Fibroblast of skin of left biceps (primary cell): Measurements from ENCODE around the gene CPNE4.
A peak's percentile ranks its signal among the peaks of the same experiment; 100 is the strongest.

Experiments used
- DNase-seq, 2 experiments: peaks; one replicate each; pipeline ENCODE4 v3.0.0-alpha.2; 2013; ENCODE audit warnings: low read depth in 2 of 2

The CPNE4 gene

DNA sequence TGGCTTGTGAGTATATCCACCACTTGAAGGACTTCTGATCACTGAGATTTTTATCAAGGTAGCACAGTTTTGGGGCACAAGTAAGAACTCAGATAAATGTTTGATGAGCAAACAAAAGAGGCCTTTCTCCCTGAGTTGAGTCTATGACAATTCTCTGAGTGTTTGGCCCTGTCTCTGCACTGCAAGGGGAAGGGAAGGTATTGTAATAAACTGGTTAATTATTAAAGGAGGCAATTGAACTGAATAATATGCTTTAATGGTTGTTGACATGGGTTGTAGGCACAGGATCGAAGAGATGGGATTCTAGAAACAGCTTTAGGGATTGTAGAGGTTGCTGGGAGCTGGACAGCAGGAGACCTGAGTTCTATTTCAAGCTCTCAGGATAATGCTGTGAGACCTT lies 437.0 kb downstream of the CPNE4 start:
- no peak for DNase-seq

DNA sequence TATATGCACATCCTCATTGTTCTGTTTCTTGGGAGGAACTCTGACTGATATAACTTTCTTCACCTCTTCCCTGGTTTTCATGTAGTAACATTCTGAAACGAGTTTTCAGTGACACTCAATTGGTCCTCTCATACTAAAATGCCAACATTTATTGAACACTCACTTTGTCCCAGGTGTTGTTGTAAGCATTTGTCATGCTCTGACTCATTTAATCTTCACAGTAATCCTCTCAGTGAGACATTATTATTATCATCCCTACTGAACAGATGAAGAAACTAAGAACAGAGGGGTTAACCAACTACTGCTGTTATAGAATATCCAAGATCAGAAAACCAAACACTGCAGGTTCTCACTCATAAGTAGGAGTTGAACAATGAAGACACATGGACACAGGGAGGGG lies 437.9 kb downstream of the CPNE4 start:
- no peak for DNase-seq

DNA sequence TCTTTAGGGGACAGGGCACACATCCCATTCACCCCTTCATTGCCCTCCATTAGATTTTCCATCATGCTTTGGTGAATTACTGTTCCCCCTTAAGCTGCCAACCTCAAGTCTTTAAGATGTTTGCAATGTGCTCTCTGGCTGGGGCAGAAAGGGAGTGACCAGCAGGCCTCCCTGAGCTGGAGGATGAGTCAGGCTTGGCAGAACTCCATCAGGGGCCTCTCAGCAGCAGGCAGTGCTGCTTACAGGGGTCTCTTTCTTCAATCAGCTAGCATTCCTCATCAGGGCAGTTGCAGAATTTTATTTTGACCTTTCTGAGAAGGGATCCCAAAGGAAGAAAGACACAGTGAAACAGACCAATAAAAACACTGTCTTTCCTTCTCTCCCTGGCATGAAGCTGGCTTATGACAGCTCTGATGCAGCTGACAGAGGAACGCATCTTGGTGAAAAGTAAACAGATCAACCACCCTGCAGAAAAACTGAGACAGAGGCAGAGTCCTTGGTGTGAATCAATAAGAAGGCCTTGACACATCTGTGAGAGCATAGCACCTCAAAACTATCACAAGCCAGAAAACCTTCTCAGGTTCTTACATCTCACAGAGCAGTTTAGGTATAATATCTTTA lies 443.3 kb downstream of the CPNE4 start:
- DNase-seq, result peak; percentile 13 to 25

DNA sequence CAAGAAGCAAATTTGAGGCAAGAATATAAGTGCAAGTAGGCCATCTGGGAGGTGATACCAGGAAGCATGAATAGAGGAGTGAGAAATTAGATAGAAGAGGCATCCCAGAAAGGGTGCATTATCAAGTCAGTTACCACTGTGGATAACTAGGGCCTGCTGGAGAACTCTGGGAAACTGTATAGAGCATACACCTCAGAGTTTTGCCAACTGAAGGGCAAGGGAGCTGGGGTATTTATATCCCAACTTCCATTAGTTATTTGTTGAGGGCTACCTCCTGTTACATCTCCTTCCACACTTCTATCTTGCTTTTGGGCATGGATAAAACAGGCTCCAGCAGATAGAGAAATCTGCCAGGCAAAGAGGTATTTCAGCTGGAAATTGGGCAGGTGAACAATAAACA lies 448.5 kb downstream of the CPNE4 start:
- no peak for DNase-seq

DNA sequence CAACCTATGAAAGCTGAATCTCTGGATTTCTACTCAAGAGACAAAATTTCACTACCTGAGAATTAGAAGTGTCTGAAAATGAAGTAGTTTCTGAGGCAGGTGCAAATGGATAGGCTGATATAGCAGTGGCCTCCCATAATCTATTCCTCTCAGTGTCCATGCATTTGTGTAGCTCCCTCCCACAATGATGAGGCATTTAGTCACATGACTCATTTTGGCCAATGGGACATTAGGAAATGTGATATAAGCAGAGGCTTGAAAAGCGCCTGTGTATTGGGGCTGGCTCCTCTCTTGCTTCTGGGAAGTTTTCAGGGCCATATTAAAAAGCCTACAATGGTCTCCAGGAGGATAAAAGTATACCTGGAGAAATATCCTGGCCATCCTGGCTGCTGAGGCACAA lies 452.4 kb downstream of the CPNE4 start:
- no peak for DNase-seq

DNA sequence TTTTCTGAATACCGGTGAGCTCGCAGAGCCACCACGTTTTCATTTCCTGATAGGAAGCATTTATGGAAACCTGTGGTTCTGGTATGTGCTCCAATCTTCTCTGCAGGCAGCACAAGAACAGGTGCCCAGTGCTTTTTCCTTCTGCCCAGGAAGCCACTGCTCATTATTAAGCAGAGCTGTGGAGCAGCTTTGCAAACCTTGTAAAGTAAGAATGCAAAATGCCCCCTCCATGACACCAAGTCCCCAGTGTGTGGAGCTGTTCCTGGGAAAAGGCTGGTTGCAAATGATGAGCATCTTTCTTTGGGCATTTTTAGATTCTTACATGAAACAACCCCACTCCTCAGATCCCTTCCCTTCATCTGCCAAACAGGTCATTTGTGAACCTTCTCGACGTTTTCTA lies 466.4 kb downstream of the CPNE4 start:
- DNase-seq, result no peak

DNA sequence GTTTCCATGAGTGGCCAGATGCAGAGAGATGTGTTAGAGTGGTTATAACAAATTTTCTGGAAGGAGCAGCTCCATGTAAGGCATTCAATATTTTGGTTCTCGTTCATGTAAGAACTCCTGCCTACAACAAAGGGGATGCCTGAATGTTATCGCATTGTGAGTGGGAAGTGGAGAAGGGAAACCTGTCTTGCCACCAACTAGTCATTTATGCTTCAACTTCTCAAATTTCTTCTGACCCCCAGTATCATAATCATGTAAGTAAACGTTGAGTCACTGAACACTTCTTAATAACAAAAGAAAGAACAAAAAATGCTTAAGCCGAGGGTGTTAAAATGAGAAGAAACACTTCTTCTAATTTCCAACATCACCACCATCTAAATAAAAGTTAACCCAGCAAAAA lies 470.0 kb downstream of the CPNE4 start:
- DNase-seq, result no peak

DNA sequence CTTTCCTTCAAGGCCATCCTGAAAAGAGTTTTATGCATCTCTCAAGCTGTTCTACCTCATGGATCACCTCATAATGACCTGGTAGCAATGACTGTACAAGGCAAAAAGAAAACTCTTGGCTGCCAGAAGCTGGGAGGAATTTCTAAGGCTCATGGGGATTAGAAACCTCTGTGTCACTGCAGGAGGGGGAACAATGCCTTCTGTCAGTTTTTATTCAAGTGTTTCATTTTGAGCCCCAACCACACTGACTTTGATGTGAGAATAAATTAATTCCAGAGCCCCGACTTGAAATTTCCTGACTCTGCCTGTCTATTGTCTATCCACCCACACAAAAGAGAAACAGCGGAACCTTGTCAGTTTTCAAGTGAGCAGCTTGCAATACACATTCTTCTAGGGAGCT lies 473.3 kb downstream of the CPNE4 start:
- DNase-seq, result peak; percentile 15 to 21

DNA sequence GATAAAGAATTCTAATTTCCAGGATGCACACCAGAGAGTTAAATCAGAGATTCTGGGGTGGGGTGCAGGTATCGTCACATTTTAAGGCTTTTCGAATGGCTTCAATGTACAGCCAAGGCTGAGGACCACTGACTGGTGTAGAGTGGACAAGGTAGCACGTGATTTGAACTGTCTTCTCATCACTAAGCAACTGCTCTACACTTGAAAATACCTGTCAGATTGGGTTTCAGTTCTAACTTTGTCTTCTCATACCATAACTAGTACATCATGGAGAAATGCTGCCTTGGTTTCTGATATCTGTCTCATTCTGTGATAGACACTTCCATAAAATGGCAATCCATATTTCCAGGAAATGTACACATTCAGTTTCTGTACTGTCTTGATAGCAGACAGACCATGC lies 474.0 kb downstream of the CPNE4 start:
- DNase-seq, result no peak

DNA sequence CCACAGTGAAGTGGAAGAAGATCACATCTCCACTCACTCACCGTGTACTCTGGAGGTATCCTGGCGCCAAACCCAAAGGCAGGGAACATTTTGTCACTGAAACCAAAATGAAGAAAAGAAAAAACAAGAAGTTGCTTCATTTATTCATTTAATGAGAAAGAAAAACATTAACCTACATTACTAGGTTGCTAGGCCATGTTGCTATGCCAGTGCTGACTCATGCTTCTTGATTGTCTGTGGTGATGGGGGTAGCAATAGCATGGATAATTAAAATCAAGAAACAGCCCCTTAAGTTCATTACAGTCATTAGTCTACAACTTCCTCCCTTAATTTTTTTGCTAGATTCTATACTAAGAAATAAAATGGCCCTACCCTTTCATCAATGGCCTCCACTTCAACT lies 479.4 kb downstream of the CPNE4 start:
- DNase-seq, result no peak

DNA sequence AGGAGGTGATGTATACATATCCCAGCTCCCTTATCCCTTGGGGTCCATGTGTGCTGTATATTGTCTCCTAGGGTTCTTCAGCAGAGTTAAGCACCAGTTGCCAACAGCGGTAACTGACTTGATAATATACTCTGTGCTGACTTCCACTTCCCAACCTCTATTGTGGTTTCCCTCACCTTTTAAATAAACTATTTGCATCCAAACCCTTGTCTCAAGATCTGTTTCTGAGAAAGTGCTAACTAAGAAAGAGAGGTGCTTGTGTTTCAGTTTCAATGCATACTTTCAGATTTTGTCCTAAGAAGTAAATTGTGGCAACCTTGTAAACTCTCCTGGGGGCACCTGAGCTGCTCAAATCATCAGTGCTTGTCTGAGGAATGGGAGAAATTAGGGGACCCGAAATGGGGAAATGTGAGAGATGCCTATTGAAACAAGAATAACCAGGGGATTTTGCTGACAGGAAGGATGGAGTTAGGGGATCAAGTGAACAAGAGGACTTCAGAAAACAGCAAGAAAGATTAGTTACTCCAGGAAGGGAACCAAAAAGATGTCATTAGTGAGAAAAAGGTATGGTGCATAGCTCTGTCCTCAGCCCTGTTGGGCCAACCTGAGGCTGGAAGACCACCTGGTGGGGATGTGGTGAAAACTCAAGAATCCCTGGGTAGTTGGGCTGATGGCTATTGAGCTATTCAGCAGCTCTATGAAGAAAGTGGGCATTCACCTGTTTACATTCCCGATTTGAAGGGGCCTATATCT lies 481.1 kb downstream of the CPNE4 start:
- DNase-seq, result no peak

DNA sequence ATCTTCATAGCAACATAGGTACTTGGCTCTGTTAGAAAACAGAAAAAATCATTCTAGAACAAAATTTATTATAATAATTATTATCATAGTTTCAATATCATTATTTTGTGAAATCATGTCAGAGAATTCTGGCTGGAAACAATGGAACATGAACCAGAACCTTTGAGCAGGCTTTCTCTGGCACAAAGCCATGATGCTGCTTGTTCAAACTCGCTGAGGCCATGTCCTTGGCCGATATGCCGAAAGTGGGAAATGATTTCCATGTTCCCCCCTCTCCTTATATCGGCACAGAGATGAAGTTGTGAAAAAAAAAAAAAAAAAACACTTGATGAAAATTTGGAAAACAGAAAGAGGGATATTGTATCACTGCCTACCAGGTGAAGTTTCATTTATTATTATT lies 483.1 kb downstream of the CPNE4 start:
- DNase-seq, result no peak

DNA sequence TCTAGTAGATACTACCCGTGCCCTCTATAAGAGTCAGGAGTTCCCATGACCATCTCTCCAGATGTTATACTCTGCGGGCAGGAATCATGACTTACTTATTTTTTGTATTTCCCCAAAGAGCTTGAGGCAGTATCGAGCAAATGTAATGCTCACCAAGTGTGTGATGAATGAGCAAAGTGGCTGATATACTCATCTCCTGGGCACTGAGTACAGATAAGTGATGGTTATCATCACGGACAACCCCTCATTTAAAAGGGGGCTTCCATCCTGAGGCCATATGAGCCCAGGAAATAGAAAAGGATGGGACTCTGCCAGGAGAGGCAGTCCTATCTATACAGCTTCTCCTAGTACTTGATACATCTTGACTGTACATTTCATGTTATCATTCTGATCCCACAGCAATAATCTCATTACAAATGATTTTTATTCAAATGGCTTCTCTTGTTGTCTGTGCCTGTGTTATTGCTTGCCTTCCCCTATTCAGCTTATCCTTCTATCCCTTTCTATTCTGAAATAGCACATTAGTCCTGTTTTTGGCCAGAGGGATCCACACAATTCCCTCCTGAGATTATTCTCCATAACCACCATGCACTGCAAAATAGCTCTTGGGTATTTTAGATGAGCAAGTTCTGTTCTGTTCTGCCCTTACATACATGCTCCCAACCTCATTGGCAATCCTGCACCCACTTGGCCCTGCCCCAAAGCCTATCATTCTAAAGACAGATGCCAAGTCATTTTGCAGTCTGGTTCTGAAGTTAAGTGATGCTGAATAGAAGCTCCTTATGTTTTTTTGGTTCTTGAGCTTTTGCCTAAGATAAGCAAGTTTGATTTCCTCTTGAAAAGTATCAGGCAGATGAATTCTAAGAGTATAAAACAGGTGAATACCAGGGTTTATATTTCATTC lies 484.0 kb downstream of the CPNE4 start:
- no peak for DNase-seq

DNA sequence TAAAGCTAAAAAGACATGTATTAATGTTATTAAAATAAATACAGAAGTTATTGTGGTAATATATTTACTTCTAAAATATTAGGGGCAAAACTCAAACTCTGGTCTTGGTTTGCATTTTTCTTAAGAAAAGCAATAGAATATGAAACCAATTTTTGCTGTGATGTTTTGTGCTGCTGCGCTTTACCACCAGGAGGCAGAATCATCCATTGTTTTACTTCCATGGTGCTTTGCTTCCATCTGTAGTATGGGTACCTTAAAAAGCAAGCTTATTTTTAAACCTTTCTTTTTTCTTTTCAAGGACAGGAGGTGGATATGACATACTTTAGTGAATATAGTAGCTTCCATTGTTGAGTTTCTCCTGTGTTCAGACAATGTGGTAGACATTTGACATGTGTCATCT lies 485.5 kb downstream of the CPNE4 start:
- DNase-seq, result no peak

DNA sequence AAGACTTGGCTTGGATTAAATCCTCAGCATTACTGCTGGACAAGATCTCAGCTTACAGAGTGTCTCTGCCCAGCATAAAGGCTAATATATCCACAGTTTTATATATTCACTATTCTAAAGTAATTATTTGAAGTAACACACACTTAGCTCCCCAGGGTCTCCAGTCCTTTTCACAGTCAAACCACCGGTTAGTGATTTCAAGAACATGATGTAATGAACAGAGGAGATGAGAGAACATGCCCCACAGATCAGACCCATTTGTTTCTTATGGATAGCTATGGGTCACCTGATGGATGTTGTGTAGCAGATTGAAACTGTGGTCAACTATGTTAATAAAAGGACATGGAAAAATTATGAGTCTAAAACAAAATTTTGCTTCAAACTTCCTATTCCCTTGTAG lies 487.2 kb downstream of the CPNE4 start:
- no peak for DNase-seq

DNA sequence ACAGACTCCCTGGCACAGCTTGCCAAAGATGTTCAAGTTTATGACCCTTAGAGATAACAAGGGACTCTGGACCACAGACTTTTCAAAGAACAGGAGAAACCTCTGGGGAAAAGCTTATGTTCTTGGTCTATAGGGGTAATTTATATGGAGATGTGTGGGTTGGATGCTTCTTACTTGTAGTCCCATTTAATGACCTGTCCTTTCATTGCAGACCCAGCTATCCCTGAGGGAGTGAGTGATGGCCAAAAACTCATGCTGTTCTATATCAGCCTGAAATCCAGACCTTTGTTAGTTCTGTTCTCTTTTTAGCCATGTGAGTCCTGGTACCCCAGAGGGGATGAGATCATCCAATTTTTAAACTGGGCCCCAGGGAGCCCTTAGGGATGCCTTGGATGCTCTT lies 488.4 kb downstream of the CPNE4 start:
- DNase-seq, result no peak

DNA sequence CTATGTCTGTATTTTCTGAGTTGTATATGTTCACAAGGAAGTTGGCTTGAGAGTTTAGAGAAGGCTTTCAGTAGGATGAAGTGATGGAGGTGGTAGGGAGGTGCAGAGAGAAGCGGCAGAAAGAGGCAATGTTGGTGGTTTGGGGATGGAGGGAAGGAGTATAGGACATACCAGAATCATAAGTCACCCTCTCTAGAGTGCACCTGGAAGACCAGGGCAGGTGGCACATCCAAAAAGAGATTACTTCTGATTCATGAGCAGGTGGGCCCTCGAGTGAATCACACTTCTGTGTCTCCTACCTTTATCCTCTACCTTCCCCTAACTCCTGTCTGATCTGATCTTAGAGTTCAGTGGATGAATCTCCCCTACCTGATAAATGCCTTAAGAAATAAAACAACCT lies 490.3 kb downstream of the CPNE4 start:
- DNase-seq, result no peak

DNA sequence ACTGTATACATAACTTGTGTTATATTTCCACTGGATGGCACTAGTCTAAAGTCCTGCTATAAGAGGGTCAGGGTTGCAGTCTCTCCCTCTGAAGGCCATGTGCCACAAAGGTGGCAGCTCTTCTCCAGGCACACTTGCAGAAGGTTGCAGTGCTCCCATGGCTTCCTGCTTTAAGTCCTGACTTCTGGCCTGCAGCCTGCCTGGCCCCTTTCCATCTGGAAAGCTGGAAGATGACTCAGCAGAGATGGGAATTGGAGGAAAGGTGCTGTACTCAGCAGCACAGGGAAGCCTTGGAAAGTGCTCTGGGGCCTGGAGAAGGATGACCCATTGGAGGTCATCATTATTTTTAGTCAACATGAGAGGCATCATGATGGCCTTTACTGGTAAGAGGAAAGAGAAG lies 491.1 kb downstream of the CPNE4 start:
- DNase-seq, result peak; percentile 67 to 68

DNA sequence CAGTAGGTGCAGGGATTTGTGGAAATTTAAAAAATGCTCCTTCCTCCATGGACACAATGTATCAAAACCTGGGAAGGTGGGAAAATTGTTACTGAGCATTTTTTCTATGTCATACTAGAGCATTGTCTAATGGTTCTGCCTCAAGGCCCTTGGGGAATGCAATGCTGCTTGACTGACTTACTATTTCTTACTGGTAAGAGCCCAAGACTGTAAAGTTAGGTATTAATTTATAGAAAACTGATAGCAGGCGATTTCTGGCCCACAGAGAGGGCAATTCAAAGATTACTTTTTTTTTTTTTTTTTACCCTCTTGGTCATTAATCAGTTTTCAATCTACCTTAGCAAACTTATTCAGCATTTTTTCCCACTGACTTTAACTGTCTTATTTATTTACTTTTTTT lies 493.5 kb downstream of the CPNE4 start:
- DNase-seq, result no peak

DNA sequence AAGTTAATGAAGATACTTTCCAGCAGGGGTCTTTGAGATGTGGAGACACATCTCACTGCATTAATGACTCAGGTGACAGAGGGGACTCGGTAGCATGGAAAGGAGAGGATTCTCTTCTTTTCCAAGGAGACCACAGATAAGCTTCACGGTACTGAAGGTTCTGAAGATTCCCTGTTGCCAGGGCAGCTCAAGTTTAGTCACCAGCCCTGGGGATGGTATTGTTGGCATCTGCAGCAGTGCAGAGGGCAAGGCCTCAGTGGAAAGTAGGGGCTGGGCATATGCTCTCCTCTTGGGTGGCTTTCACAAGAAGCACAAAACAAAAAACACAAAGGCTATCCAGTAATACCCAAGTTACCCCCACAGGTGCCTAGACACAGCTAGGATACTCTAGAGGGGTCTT lies 494.0 kb downstream of the CPNE4 start:
- DNase-seq, result no peak

DNA sequence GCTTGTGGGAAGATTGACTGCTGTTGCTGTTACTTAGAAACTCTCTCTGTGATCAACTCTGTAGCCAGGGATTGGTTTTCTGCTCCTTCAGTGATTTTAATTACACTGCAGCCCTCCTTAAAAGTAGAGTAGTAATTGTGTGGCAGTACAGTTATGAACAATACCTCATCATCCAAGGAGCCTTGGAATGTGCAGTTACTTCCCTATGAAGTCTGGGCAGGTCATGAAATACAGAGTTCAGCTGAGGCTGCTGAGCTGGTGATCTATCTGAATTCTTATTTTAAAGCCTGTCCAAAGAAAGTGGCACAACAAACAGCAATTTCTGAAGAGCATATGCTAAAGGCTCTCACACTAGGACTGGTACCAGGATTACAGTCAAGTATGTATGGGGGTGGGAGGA lies 494.7 kb downstream of the CPNE4 start:
- no peak for DNase-seq

DNA sequence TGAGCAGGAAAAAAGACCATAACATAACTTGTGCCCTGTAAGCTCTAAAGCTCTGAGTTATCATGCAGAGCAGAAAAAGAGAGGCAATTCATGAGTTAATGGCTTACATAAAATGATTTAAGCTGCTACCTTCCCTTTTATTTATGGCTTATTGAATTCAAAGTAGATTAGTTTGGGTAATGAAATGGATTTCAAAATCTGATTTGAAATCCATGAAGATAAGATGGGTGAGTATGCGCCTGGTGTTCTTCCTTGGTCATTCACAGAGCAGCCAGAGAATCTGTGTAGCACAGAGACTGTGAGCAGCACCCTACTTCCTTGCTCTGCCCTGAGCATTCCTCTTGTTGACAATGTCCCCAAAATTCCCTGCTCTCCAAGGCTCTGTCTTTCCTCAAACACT lies 495.8 kb downstream of the CPNE4 start:
- no peak for DNase-seq

DNA sequence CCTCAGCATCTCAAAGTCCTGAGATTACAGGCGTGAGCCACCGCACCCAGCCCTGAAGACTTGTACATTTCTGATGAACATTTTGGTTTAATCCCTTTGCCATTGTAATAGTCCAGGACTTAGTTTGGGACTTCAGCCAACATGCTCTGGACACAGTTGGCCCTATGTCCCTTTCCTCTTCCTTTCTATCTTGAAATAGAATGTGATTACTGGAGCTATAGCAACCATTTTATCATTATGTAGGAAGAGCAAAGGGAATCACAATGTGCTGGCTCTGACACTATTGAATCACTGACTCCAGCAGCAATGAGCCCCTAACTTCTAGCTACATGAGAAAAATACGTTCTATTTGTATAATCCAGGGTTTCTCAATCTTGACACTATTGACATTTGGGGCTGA lies 497.3 kb downstream of the CPNE4 start:
- DNase-seq, result no peak
